Measurements from ENCODE around the gene DDR2.

The DDR2 gene

GRCh38 chr1:162671664-162672410 lies 39.6 kb downstream of the DDR2 start:
- DNase-seq (ENCODE audit: low read depth, low spot score), result no peak

- no peak for DNase-seq (ENCODE audit: low read depth, low spot score)
Measured at GRCh38 chr1:162672622-162673260, 40.5 kb downstream of the DDR2 start.

GRCh38 chr1:162674034-162674608 lies 41.9 kb downstream of the DDR2 start:
- no peak for DNase-seq (ENCODE audit: low read depth, low spot score)

GRCh38 chr1:162676087-162676486 lies 43.8 kb downstream of the DDR2 start:
- DNase-seq (ENCODE audit: low read depth, low spot score), result no peak

GRCh38 chr1:162676750-162677149 lies 44.5 kb downstream of the DDR2 start:
- no peak for DNase-seq (ENCODE audit: low read depth, low spot score)

- DNase-seq (ENCODE audit: low read depth, low spot score), result no peak
Measured at GRCh38 chr1:162677607-162678371, 45.5 kb downstream of the DDR2 start.

GRCh38 chr1:162678439-162678838 lies 46.2 kb downstream of the DDR2 start:
- DNase-seq (ENCODE audit: low read depth, low spot score), result no peak

- DNase-seq (ENCODE audit: low read depth, low spot score), result no peak
Measured at GRCh38 chr1:162679298-162679697, 47.0 kb downstream of the DDR2 start.

- no peak for DNase-seq (ENCODE audit: low read depth, low spot score)
Measured at GRCh38 chr1:162680419-162681121, 48.3 kb downstream of the DDR2 start.

- DNase-seq (ENCODE audit: low read depth, low spot score), result no peak
Measured at GRCh38 chr1:162681122-162681436, 48.8 kb downstream of the DDR2 start.

- DNase-seq (ENCODE audit: low read depth, low spot score), result no peak
Measured at GRCh38 chr1:162682013-162682419, 49.8 kb downstream of the DDR2 start.

- no peak for DNase-seq (ENCODE audit: low read depth, low spot score)
Measured at GRCh38 chr1:162687870-162688269, 55.6 kb downstream of the DDR2 start.

- no peak for DNase-seq (ENCODE audit: low read depth, low spot score)
Measured at GRCh38 chr1:162688521-162688920, 56.3 kb downstream of the DDR2 start.

- DNase-seq (ENCODE audit: low read depth, low spot score), result no peak
Measured at GRCh38 chr1:162688931-162689330, 56.7 kb downstream of the DDR2 start.

GRCh38 chr1:162689745-162690671 lies 57.7 kb downstream of the DDR2 start:
- no peak for DNase-seq (ENCODE audit: low read depth, low spot score)

- no peak for DNase-seq (ENCODE audit: low read depth, low spot score)
Measured at GRCh38 chr1:162690672-162691434, 58.6 kb downstream of the DDR2 start.

- no peak for DNase-seq (ENCODE audit: low read depth, low spot score)
Measured at GRCh38 chr1:162691999-162692575, 59.8 kb downstream of the DDR2 start.

GRCh38 chr1:162694911-162695310 lies 62.6 kb downstream of the DDR2 start:
- DNase-seq (ENCODE audit: low read depth, low spot score), result no peak

GRCh38 chr1:162695687-162696086 lies 63.4 kb downstream of the DDR2 start:
- no peak for DNase-seq (ENCODE audit: low read depth, low spot score)
